Astrocyte (in vitro differentiated cells and primary cell): Measurements from ENCODE around the gene NOC2L. TPM values are rescaled to one million over a fixed set of nuclear protein-coding genes. Genes with fewer than 3 reads are reported as not detected.

ENCODE experiments used
- DNase-seq: peaks from one replicate; pipeline ENCODE4 v3.0.0-alpha.2; 2010; ENCODE audit warnings: low read depth
- FAIRE-seq: peaks from 2 replicates; lab custom pipeline; 2011; peaks lifted over from hg19 to GRCh38; lab: Jason Lieb, UNC
- H2AFZ ChIP-seq: 2 replicates; pipeline ENCODE4 v1.6.0; 2012; ENCODE audit warnings: low read depth, low read length, inconsistent platforms
- H3K27ac ChIP-seq: 2 replicates; pipeline ENCODE4 v1.5.1; 2011; ENCODE audit warnings: low read depth, low read length, inconsistent platforms
- H3K27me3 ChIP-seq: 2 replicates; pipeline ENCODE4 v1.6.0; 2011; ENCODE audit warnings: low read length, inconsistent platforms; ENCODE audit not compliant: insufficient read depth
- H3K36me3 ChIP-seq: 2 replicates; pipeline ENCODE4 v1.5.1; 2011; ENCODE audit warnings: low read length, inconsistent platforms; ENCODE audit not compliant: insufficient read depth
- H3K4me1 ChIP-seq: 2 replicates; pipeline ENCODE4 v1.5.1; 2011; ENCODE audit warnings: low read length, inconsistent platforms; ENCODE audit not compliant: insufficient read depth
- H3K4me2 ChIP-seq: 2 replicates; pipeline ENCODE4 v1.6.0; 2012; ENCODE audit warnings: low read length, inconsistent platforms
- H3K4me3 ChIP-seq: 2 replicates; pipeline ENCODE4 v1.5.1; 2011; ENCODE audit warnings: low read depth, mild to moderate bottlenecking, low read length, inconsistent platforms; ENCODE audit not compliant: insufficient read depth
- H3K79me2 ChIP-seq: 2 replicates; pipeline ENCODE4 v1.6.0; 2012; ENCODE audit warnings: mild to moderate bottlenecking, low read length, inconsistent platforms; ENCODE audit not compliant: insufficient read depth
- H3K9ac ChIP-seq: 2 replicates; pipeline ENCODE4 v1.6.0; 2012; ENCODE audit warnings: mild to moderate bottlenecking, low read length, inconsistent platforms
- H3K9me3 ChIP-seq: 2 replicates; pipeline ENCODE4 v1.5.1; 2012; ENCODE audit warnings: low read depth, mild to moderate bottlenecking, low read length, inconsistent platforms; ENCODE audit not compliant: insufficient read depth
- H4K20me1 ChIP-seq: 2 replicates; pipeline ENCODE4 v1.6.0; 2012; ENCODE audit warnings: low read length, inconsistent platforms; ENCODE audit not compliant: insufficient read depth
- H3K27ac Mint-ChIP-seq: one replicate; pipeline ENCODE4 v1.8.0; 2021; ENCODE audit warnings: mild to moderate bottlenecking, mixed read lengths; ENCODE audit not compliant: unreplicated experiment
- H3K27me3 Mint-ChIP-seq: one replicate; pipeline ENCODE4 v1.8.0; 2021; ENCODE audit warnings: low read depth, mixed read lengths; ENCODE audit not compliant: unreplicated experiment
- H3K36me3 Mint-ChIP-seq: one replicate; pipeline ENCODE4 v1.8.0; 2021; ENCODE audit warnings: low read depth, mixed read lengths; ENCODE audit not compliant: unreplicated experiment
- H3K4me1 Mint-ChIP-seq: one replicate; pipeline ENCODE4 v1.8.0; 2021; ENCODE audit warnings: low read depth, mixed read lengths; ENCODE audit not compliant: unreplicated experiment
- H3K4me3 Mint-ChIP-seq: one replicate; pipeline ENCODE4 v1.8.0; 2021; ENCODE audit warnings: mild to moderate bottlenecking, moderate library complexity, mixed read lengths; ENCODE audit not compliant: unreplicated experiment
- H3K9me3 Mint-ChIP-seq: one replicate; pipeline ENCODE4 v1.8.0; 2021; ENCODE audit warnings: mild to moderate bottlenecking, mixed read lengths; ENCODE audit not compliant: unreplicated experiment
- EZH2 ChIP-seq: IDR thresholded peaks from 2 replicates; pipeline ENCODE4 v1.6.1; 2012; ENCODE audit warnings: mild to moderate bottlenecking, low read length, inconsistent platforms; ENCODE audit not compliant: insufficient read depth
- total RNA-seq: library from RNA; stranded (reverse); gene quantifications from 2 replicates; pipeline ENCODE4 v1.2.1, GENCODE V29; 2021
- TF ChIP-seq, protein P1 (sequence below): IDR thresholded peaks from 2 replicates; pipeline ENCODE4 v1.5.1; 2011; ENCODE audit warnings: low read depth, mild to moderate bottlenecking, inconsistent platforms, low read length, moderate library complexity; ENCODE audit not compliant: insufficient read depth

Gene NOC2L
- total RNA-seq, 1 donor from 2014 or later = 91.4 TPM

DNA sequence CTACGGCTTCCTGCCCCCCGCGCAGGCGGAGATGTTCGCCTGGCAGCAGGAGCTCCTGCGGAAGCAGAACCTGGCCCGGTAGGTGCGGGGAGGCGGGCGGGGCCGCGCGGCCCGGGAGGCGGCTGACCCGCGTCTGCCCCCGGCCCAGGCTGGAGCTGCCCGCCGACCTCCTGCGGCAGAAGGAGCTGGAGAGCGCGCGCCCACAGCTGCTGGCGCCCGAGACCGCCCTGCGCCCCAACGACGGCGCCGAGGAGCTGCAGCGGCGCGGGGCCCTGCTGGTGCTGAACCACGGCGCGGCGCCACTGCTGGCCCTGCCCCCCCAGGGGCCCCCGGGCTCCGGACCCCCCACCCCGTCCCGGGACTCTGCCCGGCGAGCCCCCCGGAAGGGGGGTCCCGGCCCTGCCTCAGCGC lies 16.6 kb downstream of the NOC2L start:
- FAIRE-seq = no peak
- Mint-ChIP-seq H3K27me3 (peaks cover 9% of the 10 kb centered on the region), H3K36me3 (peaks cover 10% of the 10 kb centered on the region), H3K4me1 (peaks cover 6% of the 10 kb centered on the region), H3K4me3 (no peak overlapping the region), H3K27ac (no peak overlapping the region), H3K9me3 (no peaks in the 10 kb centered on the region)
- H3K4me2 ChIP-seq = peak overlapping the region; percentile 75
- H3K27me3 ChIP-seq = no peaks in the 10 kb centered on the region
- H3K4me1 ChIP-seq = peaks cover 42% of the 10 kb centered on the region
- H3K9me3 ChIP-seq = no peaks in the 10 kb centered on the region
- H3K79me2 ChIP-seq = no peaks in the 10 kb centered on the region
- TF ChIP-seq, protein P1, sequence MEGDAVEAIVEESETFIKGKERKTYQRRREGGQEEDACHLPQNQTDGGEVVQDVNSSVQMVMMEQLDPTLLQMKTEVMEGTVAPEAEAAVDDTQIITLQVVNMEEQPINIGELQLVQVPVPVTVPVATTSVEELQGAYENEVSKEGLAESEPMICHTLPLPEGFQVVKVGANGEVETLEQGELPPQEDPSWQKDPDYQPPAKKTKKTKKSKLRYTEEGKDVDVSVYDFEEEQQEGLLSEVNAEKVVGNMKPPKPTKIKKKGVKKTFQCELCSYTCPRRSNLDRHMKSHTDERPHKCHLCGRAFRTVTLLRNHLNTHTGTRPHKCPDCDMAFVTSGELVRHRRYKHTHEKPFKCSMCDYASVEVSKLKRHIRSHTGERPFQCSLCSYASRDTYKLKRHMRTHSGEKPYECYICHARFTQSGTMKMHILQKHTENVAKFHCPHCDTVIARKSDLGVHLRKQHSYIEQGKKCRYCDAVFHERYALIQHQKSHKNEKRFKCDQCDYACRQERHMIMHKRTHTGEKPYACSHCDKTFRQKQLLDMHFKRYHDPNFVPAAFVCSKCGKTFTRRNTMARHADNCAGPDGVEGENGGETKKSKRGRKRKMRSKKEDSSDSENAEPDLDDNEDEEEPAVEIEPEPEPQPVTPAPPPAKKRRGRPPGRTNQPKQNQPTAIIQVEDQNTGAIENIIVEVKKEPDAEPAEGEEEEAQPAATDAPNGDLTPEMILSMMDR = no peak
- no peak for TF ChIP-seq EZH2
- peaks cover 23% of the 10 kb centered on the region for H4K20me1 ChIP-seq
- H3K36me3 ChIP-seq = no peaks in the 10 kb centered on the region
- H3K27ac ChIP-seq = no peak overlapping the region
- peak overlapping the region; percentile 46 for H3K9ac ChIP-seq
- H2AFZ ChIP-seq = no peak overlapping the region
- no peak for DNase-seq
- peak overlapping the region; percentile 28 for H3K4me3 ChIP-seq

DNA sequence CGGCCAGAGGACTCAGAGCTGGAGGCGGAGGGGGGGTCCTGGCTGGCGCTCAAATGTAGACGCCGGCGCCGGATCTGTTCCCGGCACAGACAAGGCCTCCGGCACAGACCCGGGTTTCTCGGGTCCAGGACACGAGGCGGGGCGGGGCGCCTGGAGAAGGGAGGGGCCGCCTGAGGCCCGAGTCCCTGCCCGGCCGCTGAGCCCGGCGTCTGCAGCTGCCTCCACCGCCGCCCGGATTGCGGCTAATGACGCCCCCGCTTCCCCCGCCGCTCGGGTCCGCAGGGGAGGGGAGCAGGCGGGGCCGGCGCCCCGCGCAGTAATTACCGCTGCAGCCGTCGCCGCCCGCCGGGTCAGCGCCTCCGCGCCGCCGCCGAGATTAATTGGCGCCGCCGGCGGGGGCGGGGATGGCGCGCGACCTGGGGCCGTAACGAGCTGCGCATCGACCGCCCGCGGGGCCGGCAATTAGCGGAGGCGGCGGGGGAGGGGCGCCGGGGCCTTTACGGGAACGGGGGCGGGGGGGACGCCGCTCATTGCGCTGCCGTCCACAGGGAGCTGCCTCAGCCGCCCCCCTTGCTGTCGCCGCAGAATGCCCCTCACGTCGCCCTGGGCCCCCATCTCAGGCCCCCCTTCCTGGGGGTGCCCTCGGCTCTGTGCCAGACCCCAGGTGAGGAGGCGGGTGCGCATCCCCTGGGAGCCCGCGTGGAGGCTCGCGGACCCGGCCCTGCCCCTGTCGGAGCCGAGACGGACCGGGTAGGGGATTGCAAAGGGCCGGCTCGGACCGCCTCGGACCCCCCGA lies 17.3 kb downstream of the NOC2L start:
- Histone ChIP-seq H3K27ac (no peak overlapping the region), H3K4me1 (peaks cover 42% of the 10 kb centered on the region)

More for the DNA sequence above, 17.3 kb downstream of the NOC2L start:
- Mint-ChIP-seq H3K9me3 (no peaks in the 10 kb centered on the region), H3K4me1 (peaks cover 6% of the 10 kb centered on the region), H3K27me3 (peaks cover 8% of the 10 kb centered on the region), H3K4me3 (peak overlapping the region; percentile 72), H3K36me3 (peaks cover 5% of the 10 kb centered on the region), H3K27ac (no peak overlapping the region)
- Histone ChIP-seq H3K9ac (peak overlapping the region; percentile 38), H4K20me1 (peaks cover 23% of the 10 kb centered on the region), H3K27me3 (no peaks in the 10 kb centered on the region), H3K36me3 (no peaks in the 10 kb centered on the region), H3K4me2 (peak overlapping the region; percentile 75), H3K4me3 (peak overlapping the region; percentile 5), H2AFZ (no peak overlapping the region), H3K79me2 (no peaks in the 10 kb centered on the region), H3K9me3 (no peaks in the 10 kb centered on the region)
- DNase-seq (peak; percentile 77), FAIRE-seq (no peak)
- peak; percentile 44 for TF ChIP-seq EZH2
- TF ChIP-seq, protein P1 = no peak
